ENCODE measurements around the gene CADPS2. TPM values are rescaled to one million over a fixed set of nuclear protein-coding genes. Genes with fewer than 3 reads are reported as not detected.

Gene CADPS2
- total RNA-seq, 1 experiment from 2014 or later = 12.2 TPM

DNA sequence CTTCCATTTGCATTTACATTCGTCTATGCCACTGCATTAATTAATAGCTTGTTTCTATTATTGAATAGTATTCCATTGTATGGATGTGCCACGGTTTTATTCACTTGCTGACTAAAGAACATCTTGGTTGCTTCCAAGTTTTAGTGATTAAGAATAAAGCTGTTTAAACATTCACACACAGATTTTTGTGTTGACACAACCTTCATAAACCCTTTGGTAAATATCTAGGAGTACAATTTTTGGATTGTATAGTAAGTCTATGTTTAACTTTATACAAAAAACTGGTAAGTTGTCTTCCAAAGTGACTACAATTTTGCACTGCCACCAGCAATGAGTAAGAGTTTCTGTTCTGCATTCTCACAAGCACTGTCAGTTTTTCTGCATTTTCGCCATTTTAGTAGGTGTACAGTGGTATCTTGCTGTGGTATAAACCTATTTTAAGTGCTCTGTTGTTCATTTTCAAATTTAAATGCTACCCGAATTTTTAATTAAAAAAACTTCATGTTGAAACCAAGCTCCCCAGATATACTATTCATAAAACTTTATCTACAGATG is 308.7 kb downstream of the CADPS2 start (continued):
- TF ChIP-seq, protein P1, sequence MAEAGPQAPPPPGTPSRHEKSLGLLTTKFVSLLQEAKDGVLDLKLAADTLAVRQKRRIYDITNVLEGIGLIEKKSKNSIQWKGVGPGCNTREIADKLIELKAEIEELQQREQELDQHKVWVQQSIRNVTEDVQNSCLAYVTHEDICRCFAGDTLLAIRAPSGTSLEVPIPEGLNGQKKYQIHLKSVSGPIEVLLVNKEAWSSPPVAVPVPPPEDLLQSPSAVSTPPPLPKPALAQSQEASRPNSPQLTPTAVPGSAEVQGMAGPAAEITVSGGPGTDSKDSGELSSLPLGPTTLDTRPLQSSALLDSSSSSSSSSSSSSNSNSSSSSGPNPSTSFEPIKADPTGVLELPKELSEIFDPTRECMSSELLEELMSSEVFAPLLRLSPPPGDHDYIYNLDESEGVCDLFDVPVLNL (CRISPR knock-in tag; IDR thresholded peaks at IDR 0.05; ENCODE audit: borderline replicate concordance, low read depth) = no peak
- TF ChIP-seq FOXJ3 (CRISPR knock-in tag; IDR thresholded peaks at IDR 0.05; ENCODE audit: borderline replicate concordance) (no peak), ZNF416 (CRISPR knock-in tag; IDR thresholded peaks at IDR 0.05) (no peak), CBFB (CRISPR knock-in tag; IDR thresholded peaks at IDR 0.05; ENCODE audit: low read depth) (no peak), SOX15 (CRISPR knock-in tag; IDR thresholded peaks at IDR 0.05) (no peak)
- TF ChIP-seq, protein P2, sequence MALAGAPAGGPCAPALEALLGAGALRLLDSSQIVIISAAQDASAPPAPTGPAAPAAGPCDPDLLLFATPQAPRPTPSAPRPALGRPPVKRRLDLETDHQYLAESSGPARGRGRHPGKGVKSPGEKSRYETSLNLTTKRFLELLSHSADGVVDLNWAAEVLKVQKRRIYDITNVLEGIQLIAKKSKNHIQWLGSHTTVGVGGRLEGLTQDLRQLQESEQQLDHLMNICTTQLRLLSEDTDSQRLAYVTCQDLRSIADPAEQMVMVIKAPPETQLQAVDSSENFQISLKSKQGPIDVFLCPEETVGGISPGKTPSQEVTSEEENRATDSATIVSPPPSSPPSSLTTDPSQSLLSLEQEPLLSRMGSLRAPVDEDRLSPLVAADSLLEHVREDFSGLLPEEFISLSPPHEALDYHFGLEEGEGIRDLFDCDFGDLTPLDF (CRISPR knock-in tag; IDR thresholded peaks at IDR 0.05) = no peak

DNA sequence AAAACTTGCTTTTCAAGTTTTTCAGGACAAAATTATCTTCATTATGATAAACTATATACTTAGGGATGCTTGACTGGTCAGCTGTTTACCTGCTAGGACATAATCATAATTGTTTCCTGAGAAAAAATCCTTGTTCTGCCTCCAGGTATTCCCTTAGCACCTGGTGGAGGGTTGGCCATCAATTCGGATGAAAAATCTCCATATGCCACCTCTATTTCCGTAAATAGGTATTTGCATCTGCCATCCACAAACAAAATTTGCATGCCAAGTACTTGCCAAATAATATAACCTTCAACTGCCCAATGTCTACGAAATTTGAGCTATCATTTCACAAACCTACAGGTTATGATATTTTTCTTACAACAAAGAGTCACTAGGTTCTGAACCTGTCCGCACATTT is 313.6 kb downstream of the CADPS2 start:
- Mint-ChIP-seq H3K4me1 (no peaks in the 10 kb centered on the region), H3K27me3 (ENCODE audit: low read depth) (no peaks in the 10 kb centered on the region), H3K9me3 (0 out of 2 replicates have a peak, but pooled peaks cover 3% of the 10 kb centered on the region), H3K36me3 (0 out of 2 replicates have a peak, but pooled peaks cover 2% of the 10 kb centered on the region), H3K27ac (no peak overlapping the region), H3K4me3 (no peak overlapping the region)
- DNase-seq (ENCODE audit: low spot score) = no peak
- TF ChIP-seq HMGA2 (CRISPR knock-in tag; IDR thresholded peaks at IDR 0.05) (no peak), EMX1 (CRISPR knock-in tag; IDR thresholded peaks at IDR 0.05) (no peak), ZNF671 (CRISPR knock-in tag; IDR thresholded peaks at IDR 0.05) (no peak), SMAD3 (CRISPR knock-in tag; IDR thresholded peaks at IDR 0.05; ENCODE audit: borderline replicate concordance) (no peak), MXD4 (CRISPR knock-in tag; IDR thresholded peaks at IDR 0.05; ENCODE audit: borderline replicate concordance) (no peak), GRHL2 (CRISPR knock-in tag; IDR thresholded peaks at IDR 0.05; ENCODE audit: insufficient replicate concordance, severe bottlenecking) (no peak), JAZF1 (CRISPR knock-in tag; IDR thresholded peaks at IDR 0.05) (no peak)
- TF ChIP-seq, protein P3, sequence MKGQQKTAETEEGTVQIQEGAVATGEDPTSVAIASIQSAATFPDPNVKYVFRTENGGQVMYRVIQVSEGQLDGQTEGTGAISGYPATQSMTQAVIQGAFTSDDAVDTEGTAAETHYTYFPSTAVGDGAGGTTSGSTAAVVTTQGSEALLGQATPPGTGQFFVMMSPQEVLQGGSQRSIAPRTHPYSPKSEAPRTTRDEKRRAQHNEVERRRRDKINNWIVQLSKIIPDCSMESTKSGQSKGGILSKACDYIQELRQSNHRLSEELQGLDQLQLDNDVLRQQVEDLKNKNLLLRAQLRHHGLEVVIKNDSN (CRISPR knock-in tag; IDR thresholded peaks at IDR 0.05) = no peak
- TF ChIP-seq, protein P4, sequence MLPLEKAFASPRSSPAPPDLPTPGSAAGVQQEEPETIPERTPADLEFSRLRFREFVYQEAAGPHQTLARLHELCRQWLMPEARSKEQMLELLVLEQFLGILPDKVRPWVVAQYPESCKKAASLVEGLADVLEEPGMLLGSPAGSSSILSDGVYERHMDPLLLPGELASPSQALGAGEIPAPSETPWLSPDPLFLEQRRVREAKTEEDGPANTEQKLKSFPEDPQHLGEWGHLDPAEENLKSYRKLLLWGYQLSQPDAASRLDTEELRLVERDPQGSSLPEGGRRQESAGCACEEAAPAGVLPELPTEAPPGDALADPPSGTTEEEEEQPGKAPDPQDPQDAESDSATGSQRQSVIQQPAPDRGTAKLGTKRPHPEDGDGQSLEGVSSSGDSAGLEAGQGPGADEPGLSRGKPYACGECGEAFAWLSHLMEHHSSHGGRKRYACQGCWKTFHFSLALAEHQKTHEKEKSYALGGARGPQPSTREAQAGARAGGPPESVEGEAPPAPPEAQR (CRISPR knock-in tag; IDR thresholded peaks at IDR 0.05) = no peak
- TF ChIP-seq, protein P5, sequence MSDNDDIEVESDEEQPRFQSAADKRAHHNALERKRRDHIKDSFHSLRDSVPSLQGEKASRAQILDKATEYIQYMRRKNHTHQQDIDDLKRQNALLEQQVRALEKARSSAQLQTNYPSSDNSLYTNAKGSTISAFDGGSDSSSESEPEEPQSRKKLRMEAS (CRISPR knock-in tag; IDR thresholded peaks at IDR 0.05) = no peak
- TF ChIP-seq, protein P6, sequence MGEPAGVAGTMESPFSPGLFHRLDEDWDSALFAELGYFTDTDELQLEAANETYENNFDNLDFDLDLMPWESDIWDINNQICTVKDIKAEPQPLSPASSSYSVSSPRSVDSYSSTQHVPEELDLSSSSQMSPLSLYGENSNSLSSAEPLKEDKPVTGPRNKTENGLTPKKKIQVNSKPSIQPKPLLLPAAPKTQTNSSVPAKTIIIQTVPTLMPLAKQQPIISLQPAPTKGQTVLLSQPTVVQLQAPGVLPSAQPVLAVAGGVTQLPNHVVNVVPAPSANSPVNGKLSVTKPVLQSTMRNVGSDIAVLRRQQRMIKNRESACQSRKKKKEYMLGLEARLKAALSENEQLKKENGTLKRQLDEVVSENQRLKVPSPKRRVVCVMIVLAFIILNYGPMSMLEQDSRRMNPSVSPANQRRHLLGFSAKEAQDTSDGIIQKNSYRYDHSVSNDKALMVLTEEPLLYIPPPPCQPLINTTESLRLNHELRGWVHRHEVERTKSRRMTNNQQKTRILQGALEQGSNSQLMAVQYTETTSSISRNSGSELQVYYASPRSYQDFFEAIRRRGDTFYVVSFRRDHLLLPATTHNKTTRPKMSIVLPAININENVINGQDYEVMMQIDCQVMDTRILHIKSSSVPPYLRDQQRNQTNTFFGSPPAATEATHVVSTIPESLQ (CRISPR knock-in tag; IDR thresholded peaks at IDR 0.05) = no peak
- TF ChIP-seq, protein P2 (CRISPR knock-in tag; IDR thresholded peaks at IDR 0.05) = no peak
- ChIA-PET POLR2A (no interaction called here), CTCF (no interaction called here)
- no peak for ATAC-seq

Data from WTC11 (cell line).